ENCODE data around the gene TRIM24. TPM values are rescaled to one million over a fixed set of nuclear protein-coding genes. Genes with fewer than 3 reads are reported as not detected.

The TRIM24 gene
- total RNA-seq, 2 experiments from 2014 or later, result 14.1 to 16.0 TPM

GRCh38 chr7:138584283-138584682 is 124.2 kb downstream of the TRIM24 start:
- no peaks in the 10 kb centered on the region for H3K27me3 ChIP-seq (ENCODE audit: control insufficient read depth in 1 of 2, insufficient read depth in 2 of 2, low read length in 2 of 2)
- Mint-ChIP-seq H3K9me3 (no peaks in the 10 kb centered on the region), H3K4me1 (ENCODE audit: low read depth) (no peaks in the 10 kb centered on the region), H3K4me3 (no peak overlapping the region), H3K27ac (no peak overlapping the region), H3K27me3 (no peaks in the 10 kb centered on the region), H3K36me3 (ENCODE audit: low read depth) (peaks cover 78% of the 10 kb centered on the region)
- H3K4me1 ChIP-seq (ENCODE audit: insufficient read depth, low read length), result no peaks in the 10 kb centered on the region
- CTCF ChIA-PET, result no interaction called here
- H3K27ac ChIP-seq (ENCODE audit: low read depth in 1 of 2, low read length in 2 of 2), result no peak overlapping the region
- intact Hi-C loops (cut with DNase I, micrococcal nuclease), result no loop called here
- DNase-seq (no peak), ATAC-seq (ENCODE audit: poor library complexity) (no peak)
- POLR2A ChIA-PET, result no interaction called here
- TF ChIP-seq, protein P1, sequence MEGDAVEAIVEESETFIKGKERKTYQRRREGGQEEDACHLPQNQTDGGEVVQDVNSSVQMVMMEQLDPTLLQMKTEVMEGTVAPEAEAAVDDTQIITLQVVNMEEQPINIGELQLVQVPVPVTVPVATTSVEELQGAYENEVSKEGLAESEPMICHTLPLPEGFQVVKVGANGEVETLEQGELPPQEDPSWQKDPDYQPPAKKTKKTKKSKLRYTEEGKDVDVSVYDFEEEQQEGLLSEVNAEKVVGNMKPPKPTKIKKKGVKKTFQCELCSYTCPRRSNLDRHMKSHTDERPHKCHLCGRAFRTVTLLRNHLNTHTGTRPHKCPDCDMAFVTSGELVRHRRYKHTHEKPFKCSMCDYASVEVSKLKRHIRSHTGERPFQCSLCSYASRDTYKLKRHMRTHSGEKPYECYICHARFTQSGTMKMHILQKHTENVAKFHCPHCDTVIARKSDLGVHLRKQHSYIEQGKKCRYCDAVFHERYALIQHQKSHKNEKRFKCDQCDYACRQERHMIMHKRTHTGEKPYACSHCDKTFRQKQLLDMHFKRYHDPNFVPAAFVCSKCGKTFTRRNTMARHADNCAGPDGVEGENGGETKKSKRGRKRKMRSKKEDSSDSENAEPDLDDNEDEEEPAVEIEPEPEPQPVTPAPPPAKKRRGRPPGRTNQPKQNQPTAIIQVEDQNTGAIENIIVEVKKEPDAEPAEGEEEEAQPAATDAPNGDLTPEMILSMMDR (IDR thresholded peaks at IDR 0.05), result no peak
- no peaks in the 10 kb centered on the region for H3K9me3 ChIP-seq (ENCODE audit: control insufficient read depth in 1 of 2, insufficient read depth in 1 of 2, low read length in 2 of 2)
- no peak overlapping the region for H3K4me3 ChIP-seq (ENCODE audit: low read length)
- peaks cover 27% of the 10 kb centered on the region for H3K36me3 ChIP-seq (ENCODE audit: insufficient read depth, low read length)

- Mint-ChIP-seq H3K9me3 (no peaks in the 10 kb centered on the region), H3K4me1 (ENCODE audit: low read depth) (no peaks in the 10 kb centered on the region), H3K36me3 (ENCODE audit: low read depth) (peaks cover 73% of the 10 kb centered on the region), H3K4me3 (no peak overlapping the region), H3K27me3 (no peaks in the 10 kb centered on the region), H3K27ac (no peak overlapping the region)
- H3K27me3 ChIP-seq (ENCODE audit: control insufficient read depth in 1 of 2, insufficient read depth in 2 of 2, low read length in 2 of 2), result no peaks in the 10 kb centered on the region
- TF ChIP-seq, protein P1 (IDR thresholded peaks at IDR 0.05), result no peak
- H3K4me1 ChIP-seq (ENCODE audit: insufficient read depth, low read length), result no peaks in the 10 kb centered on the region
- no peaks in the 10 kb centered on the region for H3K9me3 ChIP-seq (ENCODE audit: control insufficient read depth in 1 of 2, insufficient read depth in 1 of 2, low read length in 2 of 2)
- ChIA-PET CTCF (no interaction called here), POLR2A (no interaction called here)
- no peak overlapping the region for H3K27ac ChIP-seq (ENCODE audit: low read depth in 1 of 2, low read length in 2 of 2)
- peaks cover 23% of the 10 kb centered on the region for H3K36me3 ChIP-seq (ENCODE audit: insufficient read depth, low read length)
- ATAC-seq (ENCODE audit: poor library complexity) (no peak), DNase-seq (no peak)
- H3K4me3 ChIP-seq (ENCODE audit: low read length), result no peak overlapping the region
- intact Hi-C loops (cut with DNase I, micrococcal nuclease), result no loop called here
Measured at GRCh38 chr7:138584696-138585095, 124.6 kb downstream of the TRIM24 start.

GRCh38 chr7:138585283-138585993 is 125.4 kb downstream of the TRIM24 start:
- H3K9me3 ChIP-seq (ENCODE audit: control insufficient read depth in 1 of 2, insufficient read depth in 1 of 2, low read length in 2 of 2), result no peaks in the 10 kb centered on the region
- Mint-ChIP-seq H3K4me3 (no peak overlapping the region), H3K4me1 (ENCODE audit: low read depth) (no peaks in the 10 kb centered on the region), H3K27ac (no peak overlapping the region), H3K9me3 (no peaks in the 10 kb centered on the region), H3K27me3 (no peaks in the 10 kb centered on the region), H3K36me3 (ENCODE audit: low read depth) (peaks cover 66% of the 10 kb centered on the region)
- intact Hi-C loops (cut with DNase I, micrococcal nuclease), result no loop called here
- peaks cover 16% of the 10 kb centered on the region for H3K36me3 ChIP-seq (ENCODE audit: insufficient read depth, low read length)
- no peak overlapping the region for H3K4me3 ChIP-seq (ENCODE audit: low read length)
- H3K27ac ChIP-seq (ENCODE audit: low read depth in 1 of 2, low read length in 2 of 2), result no peak overlapping the region
- H3K27me3 ChIP-seq (ENCODE audit: control insufficient read depth in 1 of 2, insufficient read depth in 2 of 2, low read length in 2 of 2), result no peaks in the 10 kb centered on the region
- no peak for DNase-seq
- no peaks in the 10 kb centered on the region for H3K4me1 ChIP-seq (ENCODE audit: insufficient read depth, low read length)
- ChIA-PET POLR2A (no interaction called here), CTCF (no interaction called here)
- ATAC-seq (ENCODE audit: poor library complexity), result no peak
- TF ChIP-seq, protein P1 (IDR thresholded peaks at IDR 0.05), result no peak
